GM23248 (cell line): ENCODE results near the gene PHYKPL.

Experiments used
- EZH2 ChIP-seq: fragments of 200-600 bp; sonication (generic); IDR thresholded peaks from 2 replicates; pipeline ENCODE4 v1.6.1; 2018; ENCODE audit warnings: antibody characterized with exemption, mild to moderate bottlenecking; ENCODE audit not compliant: insufficient read depth, poor library complexity, severe bottlenecking
- EZH2phosphoT487 ChIP-seq: fragments of 200-600 bp; sonication (generic); IDR thresholded peaks from 2 replicates; pipeline ENCODE4 v1.6.1; 2018; ENCODE audit warnings: antibody characterized with exemption, moderate library complexity, mild to moderate bottlenecking, low read depth; ENCODE audit not compliant: insufficient read depth

GRCh38 chr5:178206166-178207101 lies 26.2 kb downstream of the PHYKPL start:
- TF ChIP-seq EZH2phosphoT487 (no peak), EZH2 (no peak)
